ENCODE results near the gene RHBDF2. TPM values are rescaled to one million over a fixed set of nuclear protein-coding genes. Genes with fewer than 3 reads are reported as not detected.

The RHBDF2 gene
- total RNA-seq, 1 donor from 2014 or later = 30.7 TPM

DNA sequence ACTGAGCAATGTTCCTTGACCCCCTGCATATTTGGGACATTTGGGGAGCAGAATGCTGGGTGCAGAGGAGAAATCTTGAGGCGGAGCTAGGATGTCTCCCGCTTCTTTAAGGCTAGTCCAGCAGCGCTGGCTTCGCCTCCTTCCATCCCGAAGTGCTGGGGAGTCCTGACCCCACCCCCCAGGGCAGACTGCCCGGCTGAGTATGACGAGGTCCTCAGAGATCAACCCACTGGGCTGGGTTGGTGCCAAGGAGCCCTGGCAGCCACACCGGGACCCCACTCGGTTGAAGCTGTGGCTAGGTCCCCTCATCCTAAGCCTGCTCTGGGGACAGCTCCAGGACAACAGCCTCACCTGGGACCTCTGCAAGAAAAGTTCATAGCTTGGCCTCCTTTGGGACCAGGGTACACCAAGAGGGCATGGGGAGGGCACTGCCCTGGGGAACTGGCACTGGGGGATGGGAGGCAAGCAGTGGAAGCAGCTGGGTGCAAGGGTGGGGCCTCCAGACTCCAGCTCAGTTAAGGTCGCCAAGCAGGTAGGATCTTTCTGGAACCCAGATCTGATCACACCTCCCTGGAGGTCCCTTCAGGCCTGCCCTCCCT lies 11.0 kb downstream of the RHBDF2 start:
- Histone ChIP-seq H3K9ac (ENCODE audit: low read length) (no peak overlapping the region), H3K27me3 (ENCODE audit: insufficient read depth, low read length) (no peaks in the 10 kb centered on the region), H3K27ac (ENCODE audit: low read depth, low read length) (no peak overlapping the region), H3K9me3 (ENCODE audit: insufficient read depth, low read depth, low read length) (no peaks in the 10 kb centered on the region), H3K4me1 (ENCODE audit: insufficient read depth, low read length) (peaks cover 18% of the 10 kb centered on the region), H3K4me2 (ENCODE audit: low read length) (no peak overlapping the region), H3K36me3 (ENCODE audit: insufficient read depth, low read length) (no peaks in the 10 kb centered on the region), H4K20me1 (ENCODE audit: insufficient read depth, low read length) (peaks cover 6% of the 10 kb centered on the region), H2AFZ (ENCODE audit: low read depth, low read length) (no peak overlapping the region), H3K79me2 (ENCODE audit: insufficient read depth, low read length) (no peaks in the 10 kb centered on the region), H3K4me3 (ENCODE audit: insufficient read depth, low read depth, low read length) (no peak overlapping the region)
- Mint-ChIP-seq H3K27ac (ENCODE audit: unreplicated experiment) (no peak overlapping the region), H3K4me1 (ENCODE audit: low read depth, unreplicated experiment) (peaks cover 9% of the 10 kb centered on the region), H3K36me3 (ENCODE audit: low read depth, unreplicated experiment) (peaks cover 6% of the 10 kb centered on the region), H3K27me3 (ENCODE audit: low read depth, unreplicated experiment) (no peaks in the 10 kb centered on the region), H3K9me3 (ENCODE audit: unreplicated experiment) (no peaks in the 10 kb centered on the region), H3K4me3 (ENCODE audit: unreplicated experiment) (no peak overlapping the region)
- TF ChIP-seq, protein P1, sequence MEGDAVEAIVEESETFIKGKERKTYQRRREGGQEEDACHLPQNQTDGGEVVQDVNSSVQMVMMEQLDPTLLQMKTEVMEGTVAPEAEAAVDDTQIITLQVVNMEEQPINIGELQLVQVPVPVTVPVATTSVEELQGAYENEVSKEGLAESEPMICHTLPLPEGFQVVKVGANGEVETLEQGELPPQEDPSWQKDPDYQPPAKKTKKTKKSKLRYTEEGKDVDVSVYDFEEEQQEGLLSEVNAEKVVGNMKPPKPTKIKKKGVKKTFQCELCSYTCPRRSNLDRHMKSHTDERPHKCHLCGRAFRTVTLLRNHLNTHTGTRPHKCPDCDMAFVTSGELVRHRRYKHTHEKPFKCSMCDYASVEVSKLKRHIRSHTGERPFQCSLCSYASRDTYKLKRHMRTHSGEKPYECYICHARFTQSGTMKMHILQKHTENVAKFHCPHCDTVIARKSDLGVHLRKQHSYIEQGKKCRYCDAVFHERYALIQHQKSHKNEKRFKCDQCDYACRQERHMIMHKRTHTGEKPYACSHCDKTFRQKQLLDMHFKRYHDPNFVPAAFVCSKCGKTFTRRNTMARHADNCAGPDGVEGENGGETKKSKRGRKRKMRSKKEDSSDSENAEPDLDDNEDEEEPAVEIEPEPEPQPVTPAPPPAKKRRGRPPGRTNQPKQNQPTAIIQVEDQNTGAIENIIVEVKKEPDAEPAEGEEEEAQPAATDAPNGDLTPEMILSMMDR (IDR thresholded peaks at IDR 0.05; ENCODE audit: insufficient read depth, low read depth, low read length) = no peak
- FAIRE-seq = no peak
- DNase-seq (ENCODE audit: low read depth) = no peak

GRCh38 chr17:76487451-76488192 lies 13.6 kb downstream of the RHBDF2 start:
- Histone ChIP-seq H3K9me3 (ENCODE audit: insufficient read depth, low read depth, low read length) (no peaks in the 10 kb centered on the region), H3K79me2 (ENCODE audit: insufficient read depth, low read length) (no peaks in the 10 kb centered on the region), H3K9ac (ENCODE audit: low read length) (no peak overlapping the region), H2AFZ (ENCODE audit: low read depth, low read length) (no peak overlapping the region), H3K4me1 (ENCODE audit: insufficient read depth, low read length) (peaks cover 9% of the 10 kb centered on the region), H3K4me3 (ENCODE audit: insufficient read depth, low read depth, low read length) (no peak overlapping the region), H3K36me3 (ENCODE audit: insufficient read depth, low read length) (no peaks in the 10 kb centered on the region), H3K4me2 (ENCODE audit: low read length) (no peak overlapping the region), H3K27ac (ENCODE audit: low read depth, low read length) (no peak overlapping the region), H3K27me3 (ENCODE audit: insufficient read depth, low read length) (no peaks in the 10 kb centered on the region), H4K20me1 (ENCODE audit: insufficient read depth, low read length) (peaks cover 3% of the 10 kb centered on the region)
- Mint-ChIP-seq H3K4me1 (ENCODE audit: low read depth, unreplicated experiment) (peaks cover 5% of the 10 kb centered on the region), H3K27me3 (ENCODE audit: low read depth, unreplicated experiment) (no peaks in the 10 kb centered on the region), H3K27ac (ENCODE audit: unreplicated experiment) (no peak overlapping the region), H3K4me3 (ENCODE audit: unreplicated experiment) (no peak overlapping the region), H3K9me3 (ENCODE audit: unreplicated experiment) (no peaks in the 10 kb centered on the region), H3K36me3 (ENCODE audit: low read depth, unreplicated experiment) (peaks cover 10% of the 10 kb centered on the region)
- FAIRE-seq (no peak), DNase-seq (ENCODE audit: low read depth) (no peak)
- no peak for TF ChIP-seq EZH2 (IDR thresholded peaks at IDR 0.05; ENCODE audit: insufficient read depth, low read length)
- TF ChIP-seq, protein P1 (IDR thresholded peaks at IDR 0.05; ENCODE audit: insufficient read depth, low read depth, low read length) = no peak

- no peak overlapping the region for H3K4me3 ChIP-seq (ENCODE audit: insufficient read depth, low read depth, low read length)
- no peak overlapping the region for H3K9ac ChIP-seq (ENCODE audit: low read length)
- H3K79me2 ChIP-seq (ENCODE audit: insufficient read depth, low read length) = no peaks in the 10 kb centered on the region
- peaks cover 8% of the 10 kb centered on the region for H3K4me1 Mint-ChIP-seq (ENCODE audit: low read depth, unreplicated experiment)
- H3K36me3 Mint-ChIP-seq (ENCODE audit: low read depth, unreplicated experiment) = peaks cover 9% of the 10 kb centered on the region
- H3K27me3 ChIP-seq (ENCODE audit: insufficient read depth, low read length) = no peaks in the 10 kb centered on the region
- H3K9me3 ChIP-seq (ENCODE audit: insufficient read depth, low read depth, low read length) = no peaks in the 10 kb centered on the region
- H3K36me3 ChIP-seq (ENCODE audit: insufficient read depth, low read length) = no peaks in the 10 kb centered on the region
- FAIRE-seq (no peak), DNase-seq (ENCODE audit: low read depth) (no peak)
- H2AFZ ChIP-seq (ENCODE audit: low read depth, low read length) = no peak overlapping the region
- H3K9me3 Mint-ChIP-seq (ENCODE audit: unreplicated experiment) = no peaks in the 10 kb centered on the region
- no peak overlapping the region for H3K4me3 Mint-ChIP-seq (ENCODE audit: unreplicated experiment)
- no peak for TF ChIP-seq EZH2 (IDR thresholded peaks at IDR 0.05; ENCODE audit: insufficient read depth, low read length)
- TF ChIP-seq, protein P1 (IDR thresholded peaks at IDR 0.05; ENCODE audit: insufficient read depth, low read depth, low read length) = no peak
- peaks cover 10% of the 10 kb centered on the region for H3K4me1 ChIP-seq (ENCODE audit: insufficient read depth, low read length)
- no peaks in the 10 kb centered on the region for H3K27me3 Mint-ChIP-seq (ENCODE audit: low read depth, unreplicated experiment)
- no peak overlapping the region for H3K4me2 ChIP-seq (ENCODE audit: low read length)
- H3K27ac ChIP-seq (ENCODE audit: low read depth, low read length) = no peak overlapping the region
- H3K27ac Mint-ChIP-seq (ENCODE audit: unreplicated experiment) = peak overlapping the region; percentile 69
- H4K20me1 ChIP-seq (ENCODE audit: insufficient read depth, low read length) = no peaks in the 10 kb centered on the region
Observed at GRCh38 chr17:76485569-76485968, 15.7 kb downstream of the RHBDF2 start.
